GM21360 (cell line): ENCODE results near the gene CHCHD2.
"Not testable (repeated sequence)": the region's sequence is repeated elsewhere in the genome, so short reads cannot be mapped to it uniquely, and the experiment has no call there.

ENCODE experiments used
- ATAC-seq: cut with Tn5 transposase; IDR thresholded peaks from one replicate; pipeline ENCODE4 v1.9.1; 2021; ENCODE audit warnings: mild to moderate bottlenecking, moderate library complexity; ENCODE audit not compliant: unreplicated experiment

CHCHD2 gene, protein sequence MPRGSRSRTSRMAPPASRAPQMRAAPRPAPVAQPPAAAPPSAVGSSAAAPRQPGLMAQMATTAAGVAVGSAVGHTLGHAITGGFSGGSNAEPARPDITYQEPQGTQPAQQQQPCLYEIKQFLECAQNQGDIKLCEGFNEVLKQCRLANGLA

DNA sequence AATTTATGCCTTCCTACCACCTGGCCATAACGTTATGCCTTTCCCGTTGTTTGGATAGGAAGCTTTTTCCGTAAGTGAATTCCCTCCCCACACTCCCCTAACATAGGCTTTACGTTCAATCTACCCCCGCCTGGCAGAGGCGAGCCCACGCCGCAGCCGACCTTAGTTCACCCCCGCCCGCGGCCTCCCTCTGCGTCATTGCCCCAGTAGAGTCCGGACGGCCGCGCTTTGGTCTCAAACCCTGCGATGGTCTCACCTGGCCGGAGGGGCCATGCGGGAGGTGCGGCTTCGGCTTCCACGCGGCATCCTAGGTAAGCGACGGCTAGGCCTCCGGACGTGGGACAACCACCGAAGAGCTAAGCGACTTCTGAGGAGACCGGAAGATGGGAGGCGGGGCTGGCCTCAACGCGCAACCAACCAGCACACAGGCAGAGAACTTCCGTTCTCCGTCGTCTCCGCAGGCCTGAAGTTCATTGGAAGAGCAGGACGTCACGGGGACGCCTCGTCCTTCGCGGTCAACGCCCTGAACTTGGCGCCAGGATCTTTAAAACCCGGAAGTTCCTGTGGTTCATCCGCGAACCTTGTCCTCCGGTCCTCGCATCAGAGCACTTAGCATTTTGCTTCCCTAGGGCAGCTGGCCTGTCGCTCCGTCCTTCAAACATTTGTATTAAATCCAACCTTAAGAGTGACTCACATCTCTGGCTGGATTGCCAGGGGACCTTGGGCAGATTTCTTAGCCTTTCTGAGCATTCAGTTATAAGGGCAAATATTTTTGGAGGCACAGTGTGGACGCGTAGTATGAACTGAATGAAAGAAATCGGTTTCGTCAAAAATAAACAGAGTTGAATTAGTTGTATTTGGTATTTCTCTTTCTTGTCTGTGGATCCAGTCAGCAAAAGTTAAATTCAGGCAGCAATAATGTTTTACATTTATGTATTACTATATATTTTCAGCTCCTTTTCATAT is at the start of gene CHCHD2:
TSS of gene CHCHD2 (minus strand) at position 369 of the 966 bp plus-strand sequence. CDS start at position 306, 63 bp downstream.
- ATAC-seq: peak; percentile 100

DNA sequence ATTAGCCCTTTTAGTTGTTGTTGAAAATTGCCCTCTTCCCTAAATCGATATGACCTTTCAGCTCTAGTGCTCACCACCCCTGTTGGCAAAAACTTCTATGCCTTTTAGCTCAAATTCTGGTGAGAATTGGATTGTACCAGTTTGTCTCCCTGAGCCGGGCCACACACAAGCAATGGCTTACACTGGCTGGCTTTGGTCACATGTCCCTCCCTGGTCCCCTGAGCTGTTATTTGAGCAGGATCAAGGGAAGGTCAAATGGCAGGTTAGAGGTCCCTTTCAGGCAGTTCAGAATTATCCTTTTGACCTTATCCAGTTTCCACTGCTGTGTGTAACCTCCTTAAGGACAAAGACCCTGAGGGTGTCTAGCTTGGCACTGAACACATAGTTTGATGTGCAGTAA is 24.8 kb upstream of the CHCHD2 start:
- ATAC-seq: not testable (repeated sequence)

DNA sequence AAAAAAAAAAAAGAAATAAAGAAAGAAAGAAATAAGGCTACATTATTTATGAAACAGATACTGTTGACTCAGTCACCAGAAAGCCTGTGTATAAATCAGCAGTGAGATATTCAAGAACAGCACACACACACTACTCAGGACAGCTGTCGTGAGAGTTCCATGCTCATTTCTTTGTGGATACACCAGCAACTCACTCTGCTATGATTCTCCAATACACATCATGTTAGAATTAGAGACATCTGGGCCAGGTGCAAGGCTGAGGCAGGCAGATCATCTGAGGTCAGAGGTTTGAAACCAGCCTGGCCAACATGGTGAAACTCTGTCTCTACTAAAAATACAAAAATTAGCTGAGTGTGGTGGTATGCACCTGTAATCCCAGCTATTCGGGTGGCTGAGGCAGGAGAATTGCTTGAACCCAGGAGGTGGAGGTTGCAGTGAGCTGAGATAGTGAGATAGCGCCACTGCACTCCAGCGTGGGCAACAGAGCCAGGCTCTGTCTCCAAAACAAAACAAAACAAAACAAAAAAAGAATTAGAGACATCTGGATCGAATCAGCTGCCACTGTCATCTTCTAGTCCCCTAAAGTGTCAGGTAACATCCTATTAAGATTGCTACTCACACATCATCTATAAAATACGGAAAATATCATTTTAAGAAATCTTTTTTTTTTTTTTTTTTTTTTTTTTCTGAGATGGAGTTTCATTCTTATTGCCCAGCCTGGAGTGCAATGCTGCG is 21.1 kb upstream of the CHCHD2 start:
- no peak for ATAC-seq

DNA sequence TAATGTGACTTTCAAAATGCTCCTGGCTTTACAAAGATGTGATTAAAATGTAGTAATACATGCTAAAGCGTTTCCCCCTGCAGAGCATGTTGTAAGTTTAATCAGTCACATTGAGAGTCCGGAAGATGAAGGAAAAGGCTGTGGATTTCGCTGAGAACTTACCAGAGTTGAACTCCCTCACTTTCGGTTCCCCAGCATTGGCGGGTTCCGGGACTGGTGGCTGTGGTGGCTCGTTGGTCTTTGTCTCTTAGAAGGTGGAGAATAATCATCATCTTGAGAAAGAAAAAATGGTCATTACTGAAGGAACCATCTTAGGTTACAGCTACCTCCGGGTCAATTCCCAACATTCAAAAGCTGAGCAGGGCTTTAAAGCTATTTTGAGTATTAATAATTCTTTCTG is 19.6 kb upstream of the CHCHD2 start:
- ATAC-seq: no peak

DNA sequence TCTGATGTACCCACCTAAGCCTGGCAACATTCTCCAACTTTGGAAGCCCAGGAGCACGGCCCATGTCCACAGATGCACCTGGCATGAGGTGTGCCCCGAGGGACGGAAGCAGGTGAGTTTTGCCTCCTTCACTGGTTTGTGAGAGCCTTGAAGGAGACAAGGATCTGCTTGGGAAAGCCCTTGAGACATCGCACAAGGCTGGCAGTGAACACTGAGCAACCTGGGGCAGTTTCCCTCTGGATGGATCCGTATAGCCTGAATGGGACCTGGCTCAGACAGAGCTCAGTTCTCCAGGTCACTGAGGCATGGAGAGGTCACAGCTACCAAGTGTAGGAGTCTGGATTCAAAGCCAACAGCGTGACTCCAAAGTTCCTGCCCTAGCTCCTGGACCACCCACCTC is 18.7 kb upstream of the CHCHD2 start:
- no peak for ATAC-seq

DNA sequence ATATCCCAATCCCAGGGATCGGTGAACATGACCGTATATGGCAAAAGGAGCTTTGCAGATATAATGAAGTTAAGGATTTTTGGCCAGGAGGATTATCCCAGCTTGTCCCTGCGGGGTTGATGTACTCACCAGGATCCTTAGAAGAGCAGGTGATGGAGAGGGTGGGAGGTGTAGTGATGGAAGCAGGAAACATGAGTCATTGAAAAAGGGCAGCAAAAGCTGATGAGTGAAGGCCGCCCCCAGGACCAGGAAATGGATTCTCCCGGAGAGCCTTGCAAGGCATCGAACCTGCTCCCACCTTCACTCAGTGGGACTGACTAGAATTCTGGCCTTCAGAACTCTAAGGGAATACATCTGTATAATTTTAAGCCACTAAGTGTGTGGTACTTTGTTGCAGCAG is 15.2 kb upstream of the CHCHD2 start:
- no peak for ATAC-seq

DNA sequence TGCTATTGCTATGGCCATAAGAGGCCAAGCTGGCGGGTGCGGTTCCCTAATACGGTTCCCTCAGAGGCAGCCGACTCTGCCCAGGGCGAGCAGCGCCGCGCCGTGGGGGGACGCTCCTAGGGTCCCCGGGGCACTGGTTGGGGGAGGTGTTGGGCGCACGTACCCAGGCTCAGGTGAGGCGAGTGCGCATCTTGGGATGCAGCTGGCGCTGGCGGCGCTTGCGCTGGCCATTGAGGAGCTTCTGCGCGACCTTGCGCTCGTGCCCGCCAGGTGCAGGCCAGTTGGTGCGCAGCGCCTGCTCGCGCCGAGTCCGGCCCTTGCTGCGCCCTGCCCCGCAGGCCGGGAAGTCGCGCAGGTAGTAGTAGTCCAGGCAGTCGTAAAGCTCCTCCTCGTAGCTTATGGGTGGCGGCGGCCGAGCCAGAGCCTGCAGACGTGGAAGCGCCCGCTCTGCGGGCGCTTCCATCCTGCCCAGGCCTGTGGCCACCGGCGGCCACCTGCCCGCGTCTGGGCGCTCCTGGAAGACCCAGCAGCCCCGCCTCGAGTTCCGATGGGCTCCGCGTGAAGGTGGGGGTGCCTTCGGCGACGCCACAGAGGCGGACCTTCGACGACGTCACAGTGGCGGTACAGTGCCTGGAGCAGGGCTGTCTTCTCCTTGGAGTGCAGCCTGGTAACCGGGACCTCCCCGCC is 9.7 kb upstream of the CHCHD2 start, which contains the start of gene NUPR2:
TSS of gene NUPR2 (minus strand) at position 566 of the 687 bp plus-strand sequence. CDS start at position 463, 103 bp downstream.
- ATAC-seq: no peak

DNA sequence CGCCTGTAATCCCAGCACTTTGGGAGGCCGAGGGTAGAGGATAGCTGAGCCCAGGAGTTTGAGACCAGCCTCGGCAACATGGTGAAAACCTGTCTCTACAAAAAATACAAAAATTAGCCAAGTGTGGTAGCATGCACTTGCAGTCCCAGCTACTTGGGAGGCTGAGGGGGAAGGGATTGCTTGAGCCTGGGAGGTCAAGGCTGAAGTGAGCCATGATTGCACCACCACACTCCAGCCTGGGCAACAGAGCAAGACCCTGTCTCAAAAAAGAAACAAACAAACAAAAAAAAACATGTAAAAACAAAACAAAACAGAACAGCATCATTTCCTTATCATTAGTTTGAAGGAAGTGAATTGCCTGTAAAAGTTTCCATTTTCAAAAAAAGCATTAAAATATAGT is 6.0 kb upstream of the CHCHD2 start:
- ATAC-seq: not testable (repeated sequence)

DNA sequence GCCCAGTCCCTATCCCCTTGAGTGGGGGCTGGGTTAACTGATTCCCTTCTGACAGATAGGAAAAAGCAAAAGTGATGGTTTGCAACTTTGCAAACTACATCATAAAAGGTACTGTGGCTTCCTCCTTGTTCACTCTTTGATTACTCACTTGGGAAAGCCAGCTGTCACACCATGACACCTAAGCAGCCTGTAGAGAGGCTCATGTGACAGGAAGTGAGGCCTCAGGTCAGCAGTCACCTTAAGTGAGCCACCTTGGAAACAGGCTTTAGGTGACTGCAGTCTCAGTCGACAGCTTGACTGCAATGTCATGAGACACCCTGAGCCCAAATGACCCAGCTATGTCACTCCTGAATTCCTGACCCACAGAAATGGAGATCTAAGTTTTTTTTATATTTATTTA is 4.3 kb upstream of the CHCHD2 start:
- ATAC-seq: no peak

DNA sequence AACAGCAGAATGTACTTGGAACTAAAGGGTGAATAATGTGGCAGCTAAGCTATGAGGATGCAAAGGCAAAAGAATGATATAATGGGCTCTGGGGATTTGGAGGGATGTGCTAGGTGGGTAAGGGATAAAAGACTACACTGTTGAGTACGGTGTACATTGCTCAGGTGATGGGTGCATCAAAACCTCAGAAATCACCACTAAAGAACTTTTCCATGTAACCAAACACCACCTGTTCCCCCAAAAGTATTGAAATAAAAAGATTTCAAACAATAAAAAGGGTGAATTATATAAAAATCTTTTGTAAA is 1.6 kb upstream of the CHCHD2 start:
- no peak for ATAC-seq

DNA sequence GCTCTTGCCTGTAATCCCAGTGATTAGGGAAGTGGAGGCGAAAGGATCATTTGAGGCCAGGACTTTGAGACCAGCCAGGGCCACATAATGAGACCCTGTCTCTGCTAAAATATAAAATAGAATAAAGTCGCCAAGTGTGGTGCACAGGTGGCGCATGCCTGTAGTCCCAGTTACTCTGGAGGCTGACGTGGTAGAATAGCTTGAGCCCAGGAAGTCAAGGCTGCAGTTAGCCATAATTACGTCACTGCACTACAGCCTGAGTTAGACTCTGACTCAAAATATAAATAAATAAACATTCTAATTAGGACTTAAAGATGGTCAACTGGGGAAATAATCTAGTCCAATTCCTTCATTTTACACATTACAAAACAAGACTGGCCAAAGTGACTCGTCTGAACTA is 768 bp downstream of the CHCHD2 start:
- no peak for ATAC-seq

DNA sequence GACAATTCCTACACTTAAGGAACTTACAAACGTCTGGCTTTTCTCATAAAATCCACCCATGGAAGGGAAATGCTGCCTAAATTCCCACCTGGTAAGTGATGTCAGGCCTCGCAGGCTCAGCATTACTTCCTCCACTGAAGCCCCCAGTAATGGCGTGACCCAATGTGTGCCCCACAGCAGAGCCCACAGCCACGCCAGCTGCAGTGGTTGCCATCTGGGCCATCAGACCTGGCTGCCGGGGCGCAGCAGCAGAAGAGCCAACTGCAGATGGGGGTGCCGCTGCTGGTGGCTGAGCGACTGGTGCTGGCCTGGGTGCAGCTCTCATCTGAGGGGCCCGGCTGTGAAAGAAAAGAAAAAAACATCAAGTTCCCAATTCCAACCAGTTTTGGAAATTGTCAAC is 2.1 kb downstream of the CHCHD2 start:
- ATAC-seq: not testable (repeated sequence)

DNA sequence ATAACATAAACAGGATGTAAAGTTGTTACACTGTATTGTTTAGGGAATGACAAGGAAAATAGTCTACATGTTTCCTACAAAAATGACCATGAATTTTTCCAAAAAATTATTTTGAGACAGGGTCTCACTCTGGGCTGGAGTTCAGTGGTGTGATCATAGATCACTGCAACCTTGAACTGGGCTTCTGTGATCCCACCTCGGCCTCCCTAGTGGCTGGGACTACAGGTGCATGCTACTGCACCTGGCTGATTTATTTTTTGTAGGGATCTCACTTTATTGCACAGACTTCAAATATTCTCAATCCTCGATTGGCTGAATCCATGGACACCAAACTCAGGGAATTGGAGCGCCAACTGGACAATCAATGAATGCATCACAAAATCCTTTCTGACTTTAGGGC is 6.6 kb downstream of the CHCHD2 start:
- ATAC-seq: no peak

DNA sequence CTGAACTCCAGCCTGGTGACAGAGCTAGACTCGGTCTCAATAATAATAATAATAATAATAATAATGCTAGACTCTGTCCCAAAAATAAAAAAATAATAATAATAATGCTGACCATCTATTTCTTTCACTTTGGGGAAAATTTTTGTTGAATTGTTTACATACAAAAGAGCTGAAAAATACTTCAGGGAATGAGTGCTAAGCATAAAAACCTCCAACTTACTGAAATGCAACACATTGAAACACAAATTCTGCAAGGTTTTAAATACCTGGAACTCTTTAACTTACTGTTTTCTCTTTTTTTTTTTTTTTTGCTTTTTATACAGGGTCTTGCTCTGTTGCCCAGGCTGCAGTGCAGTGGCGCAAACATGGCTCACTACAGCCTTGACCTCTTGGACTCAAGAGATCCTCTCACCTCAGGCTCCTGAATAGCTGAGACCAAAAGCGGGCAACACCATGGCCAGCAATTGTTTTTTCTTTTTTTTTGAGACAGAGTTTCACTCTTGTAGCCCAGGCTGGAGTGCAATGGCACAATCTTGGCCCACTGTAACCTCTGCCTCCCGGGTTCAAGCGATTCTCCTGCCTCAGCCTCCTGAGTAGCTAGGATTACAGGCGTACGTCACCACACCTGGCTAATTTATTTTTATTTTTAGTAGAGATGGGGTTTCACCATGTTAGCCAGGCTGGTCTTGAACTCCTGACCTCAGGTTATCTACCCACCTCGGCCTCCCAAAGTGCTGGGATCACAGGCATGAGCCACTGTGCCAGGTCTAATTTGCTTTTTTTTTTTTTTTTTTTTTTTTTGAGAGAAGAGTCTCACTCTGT is 7.9 kb downstream of the CHCHD2 start:
- not testable (repeated sequence) for ATAC-seq

DNA sequence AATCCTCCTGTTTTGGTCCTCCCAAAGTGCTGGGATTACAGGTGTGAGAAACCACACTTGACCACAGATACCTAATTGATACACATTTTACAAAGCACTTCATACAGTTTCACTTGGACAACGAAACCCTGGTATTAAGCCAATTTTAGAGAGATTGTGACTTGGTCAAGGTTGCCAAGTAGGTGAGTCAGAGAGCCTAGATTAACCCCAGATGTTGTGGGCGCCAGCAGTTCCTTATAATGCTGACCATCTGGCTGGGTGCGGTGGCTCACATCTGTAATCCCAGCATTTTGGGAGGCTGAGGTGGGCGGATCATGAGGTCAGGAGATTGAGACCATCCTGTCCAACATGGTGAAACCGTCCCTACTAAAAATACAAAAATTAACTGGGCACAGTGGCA is 8.6 kb downstream of the CHCHD2 start:
- ATAC-seq: no peak

DNA sequence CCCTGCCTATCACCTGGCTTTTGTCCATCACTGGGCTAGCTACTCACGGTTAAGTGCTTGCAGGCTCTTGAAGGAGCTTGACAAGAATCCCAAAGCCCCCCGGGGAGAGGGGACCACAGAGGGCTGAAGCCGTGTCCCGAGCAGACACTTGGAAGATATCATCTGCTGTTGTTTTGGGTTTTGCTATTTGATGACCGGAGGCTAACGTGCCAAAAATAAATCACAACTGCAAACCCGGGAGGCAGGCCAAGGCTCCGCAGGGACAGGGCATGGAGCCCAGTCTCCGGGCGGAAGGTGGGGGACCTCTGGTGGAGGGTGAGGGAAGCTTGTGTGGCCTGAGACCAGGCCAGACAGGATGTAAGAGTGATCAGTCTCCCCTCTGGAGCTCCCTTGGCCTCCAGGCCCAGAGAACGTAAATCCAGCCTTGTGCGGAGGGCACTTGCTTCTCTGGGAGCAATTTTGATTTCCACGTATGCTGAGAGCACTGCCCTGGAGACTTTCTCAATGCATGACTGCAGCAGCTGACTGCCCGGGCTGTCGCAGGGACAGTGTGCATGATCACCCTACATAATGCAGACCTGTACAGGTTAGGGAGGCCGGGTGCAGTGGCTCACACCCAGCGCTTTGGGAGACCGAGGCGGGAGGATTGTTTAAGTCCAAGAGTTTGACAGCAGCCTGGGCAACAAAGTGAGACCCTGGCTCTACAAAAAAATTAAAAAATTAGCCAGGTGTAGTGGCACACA is 13.3 kb downstream of the CHCHD2 start, which contains the start of gene PHKG1:
TSS of gene PHKG1 (minus strand) at position 164 of the 743 bp plus-strand sequence. CDS start 4,011 bp downstream, outside the sequence.
- no peak for ATAC-seq

DNA sequence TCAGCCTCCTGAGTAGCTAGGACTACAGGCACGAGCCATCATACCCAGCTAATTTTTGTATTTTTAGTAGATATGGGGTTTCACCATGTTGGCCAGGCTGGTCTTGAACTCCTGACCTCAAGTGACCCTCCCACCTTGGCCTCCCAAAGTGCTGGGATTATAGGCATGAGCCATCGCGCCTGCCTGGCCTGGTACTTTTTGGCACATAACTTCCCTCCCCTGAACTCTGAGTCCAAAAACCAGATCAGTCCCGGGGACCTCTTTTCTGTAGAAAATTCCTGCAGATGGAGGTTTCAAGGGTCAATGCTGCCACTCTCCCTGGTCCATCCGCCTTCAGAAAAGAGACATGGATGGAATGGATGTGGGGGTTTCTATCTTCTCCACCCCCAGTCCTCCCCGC is 13.9 kb downstream of the CHCHD2 start:
- ATAC-seq: not testable (repeated sequence)

DNA sequence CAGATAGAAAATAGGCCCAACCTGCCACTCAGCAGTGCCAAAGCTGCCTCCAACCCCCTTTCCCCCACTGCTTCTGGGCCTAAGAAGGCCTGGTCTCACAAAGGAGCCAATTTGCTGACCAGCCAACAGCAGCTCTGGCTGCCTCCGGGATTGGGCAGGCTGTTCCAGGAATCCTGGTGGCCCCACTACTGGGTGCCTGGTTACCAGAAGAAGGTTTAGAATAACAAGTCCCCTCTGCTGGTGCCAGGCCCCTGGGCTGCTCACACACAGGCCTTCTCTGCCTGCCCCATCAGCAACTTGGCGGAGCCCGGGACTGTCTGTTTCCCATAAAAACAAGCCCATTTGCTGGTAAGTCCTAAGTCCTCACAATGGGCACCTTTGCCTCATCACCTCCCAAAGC is 14.7 kb downstream of the CHCHD2 start:
- ATAC-seq: no peak

DNA sequence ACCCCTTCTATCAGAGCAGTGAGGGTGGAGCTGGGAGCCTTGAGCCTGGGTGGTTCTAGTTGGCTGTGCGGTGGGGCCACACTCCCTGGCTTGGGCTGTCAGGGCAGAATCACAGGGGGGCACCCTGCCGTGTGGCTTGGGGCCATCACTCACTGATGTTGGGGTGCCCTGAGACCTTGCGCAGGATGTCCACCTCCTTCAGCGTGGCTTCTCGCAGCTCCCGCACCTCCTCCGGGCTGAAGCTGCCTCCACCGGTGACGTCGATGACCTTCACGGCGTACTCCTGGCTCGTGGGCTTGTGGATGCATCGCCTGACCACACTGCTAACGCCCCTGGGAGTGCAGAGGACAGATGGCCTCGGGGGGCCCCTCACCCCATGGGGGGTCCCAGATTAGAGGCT is 18.8 kb downstream of the CHCHD2 start:
- no peak for ATAC-seq
